Adrenal gland (tissue), 5 donors: ENCODE results near the gene TP53AIP1.

Source experiments
- POLR2A ChIP-seq, 2 donors: fragments of 450-650 bp; IDR thresholded peaks; one replicate each; pipeline ENCODE4 v1.6.1; 2017; ENCODE audit warnings: antibody characterized with exemption in 2 of 2, mild to moderate bottlenecking in 2 of 2, moderate library complexity in 1 of 2
- TF ChIP-seq, protein P1 (sequence below), 6 experiments: fragments of 450-650 bp in 4 of 6; fragments of 200-600 bp in 2 of 6; sonication (generic) in 1 of 6; IDR thresholded peaks; 1 replicate in 5 of 6; 2 replicates in 1 of 6; pipeline versions ENCODE4 v1.5.1 to v1.8.0; 2016 to 2021; ENCODE audit warnings: antibody characterized with exemption in 6 of 6, mild to moderate bottlenecking in 2 of 6, moderate library complexity in 1 of 6
- donor health status: DM: no; HTN: no; CAD: no.

DNA sequence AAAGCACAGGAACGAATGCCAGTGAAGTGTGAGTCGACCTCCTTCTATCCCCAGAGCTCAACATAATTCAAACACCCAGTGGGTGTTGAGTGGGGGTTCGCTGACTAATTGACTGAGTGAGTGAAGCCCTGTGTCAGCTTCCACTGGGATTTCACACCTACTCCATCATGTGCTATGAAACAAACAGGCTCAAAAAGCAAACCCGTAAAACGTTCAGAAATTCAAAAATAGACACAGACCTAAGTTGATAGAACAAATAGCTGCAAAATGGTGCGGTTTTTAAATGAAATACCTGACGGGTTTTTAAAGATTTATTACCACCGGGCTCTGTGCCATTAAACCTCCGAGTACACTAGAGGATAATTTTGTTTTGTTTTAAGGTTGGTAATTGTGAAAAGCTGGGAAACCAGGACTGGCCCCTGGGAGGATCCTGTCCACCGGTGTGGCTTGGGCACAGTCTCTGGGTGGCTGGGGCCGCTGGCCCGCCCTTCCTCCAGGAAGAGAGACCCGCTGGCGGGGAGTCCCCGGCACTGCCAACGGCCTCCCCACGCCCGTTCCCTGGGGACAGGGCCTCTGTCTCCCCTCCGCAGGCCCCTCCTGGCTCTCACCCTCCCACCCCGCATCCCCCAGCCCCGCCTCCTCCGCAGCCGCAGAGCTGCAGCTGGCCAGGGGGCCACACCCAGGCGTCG lies 37.9 kb downstream of the TP53AIP1 start:
- TF ChIP-seq, protein P1, sequence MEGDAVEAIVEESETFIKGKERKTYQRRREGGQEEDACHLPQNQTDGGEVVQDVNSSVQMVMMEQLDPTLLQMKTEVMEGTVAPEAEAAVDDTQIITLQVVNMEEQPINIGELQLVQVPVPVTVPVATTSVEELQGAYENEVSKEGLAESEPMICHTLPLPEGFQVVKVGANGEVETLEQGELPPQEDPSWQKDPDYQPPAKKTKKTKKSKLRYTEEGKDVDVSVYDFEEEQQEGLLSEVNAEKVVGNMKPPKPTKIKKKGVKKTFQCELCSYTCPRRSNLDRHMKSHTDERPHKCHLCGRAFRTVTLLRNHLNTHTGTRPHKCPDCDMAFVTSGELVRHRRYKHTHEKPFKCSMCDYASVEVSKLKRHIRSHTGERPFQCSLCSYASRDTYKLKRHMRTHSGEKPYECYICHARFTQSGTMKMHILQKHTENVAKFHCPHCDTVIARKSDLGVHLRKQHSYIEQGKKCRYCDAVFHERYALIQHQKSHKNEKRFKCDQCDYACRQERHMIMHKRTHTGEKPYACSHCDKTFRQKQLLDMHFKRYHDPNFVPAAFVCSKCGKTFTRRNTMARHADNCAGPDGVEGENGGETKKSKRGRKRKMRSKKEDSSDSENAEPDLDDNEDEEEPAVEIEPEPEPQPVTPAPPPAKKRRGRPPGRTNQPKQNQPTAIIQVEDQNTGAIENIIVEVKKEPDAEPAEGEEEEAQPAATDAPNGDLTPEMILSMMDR (IDR thresholded peaks at IDR 0.05) = no peak
- peak in 1 of 2 donors; percentile 23 for TF ChIP-seq POLR2A (IDR thresholded peaks at IDR 0.05)
